HepG2 (cell line): Measurements from ENCODE around the gene AAR2. TPM values are rescaled to one million over a fixed set of nuclear protein-coding genes. Genes with fewer than 3 reads are reported as not detected.

Source experiments
- ATAC-seq: fragments of 200-7000 bp; cut with Tn5 transposase; 3 replicates; pipeline ENCODE4 v1.9.1; 2020; ENCODE audit warnings: mild to moderate bottlenecking, moderate library complexity
- BruUV-seq: library from RNA; stranded (reverse); fragments of 400-500 nt; replicated peaks from 2 replicates; lab custom pipeline; 2021; lab: Mats Ljungman, UMichigan
- CTCF ChIA-PET: fragments of 300-600 bp; formaldehyde crosslinking; extraction: SDS; loops from one replicate; lab custom pipeline; 2021; ENCODE audit warnings: low total read pairs, inconsistent platforms, low intra/inter-chr PET ratio; lab: Yijun Ruan, JAX
- POLR2A ChIA-PET: fragments of 350-600 bp; sonication (Branson Sonifier 250); formaldehyde crosslinking; loops from one replicate; lab custom pipeline; 2020; ENCODE audit warnings: antibody characterized with exemption, inconsistent platforms; lab: Yijun Ruan, JAX
- DNase-seq: peaks from one replicate; pipeline ENCODE4 v3.0.0-alpha.2; 2015; ENCODE audit warnings: low spot score
- FAIRE-seq: peaks from 3 replicates; lab custom pipeline; 2011; peaks lifted over from hg19 to GRCh38; lab: Jason Lieb, UNC
- H2AFZ ChIP-seq: one replicate; pipeline ENCODE4 v1.6.1; 2011; ENCODE audit warnings: low read length, inconsistent platforms
- H3K27ac ChIP-seq: fragments of 300-600 bp; 3 replicates; pipeline ENCODE4 v1.8.0; 2011; ENCODE audit warnings: mixed run types, mild to moderate bottlenecking, mixed read lengths, low read length, inconsistent platforms; ENCODE audit not compliant: insufficient read depth; ENCODE audit errors: extremely low read length
- H3K27me3 ChIP-seq, 2 experiments: fragments of 200-600 bp in 1 of 2; 2 replicates in 1 of 2; 3 replicates in 1 of 2; pipeline versions ENCODE4 v1.6.0 to v1.8.0; 2011; ENCODE audit warnings: low read length in 2 of 2, mild to moderate bottlenecking in 2 of 2, moderate library complexity in 2 of 2, inconsistent platforms in 1 of 2; ENCODE audit not compliant: insufficient read depth in 2 of 2, control insufficient read depth in 1 of 2
- H3K36me3 ChIP-seq, 2 experiments: fragments of 200-600 bp in 1 of 2; replicated peaks in 1 of 2; 2 replicates in 1 of 2; 3 replicates in 1 of 2; pipeline versions ENCODE4 v1.5.1 to v1.8.0; 2011; ENCODE audit warnings: low read length in 2 of 2, inconsistent platforms in 1 of 2; ENCODE audit not compliant: insufficient read depth in 2 of 2, control insufficient read depth in 1 of 2
- H3K4me1 ChIP-seq: 2 replicates; pipeline ENCODE4 v1.5.1; 2012; ENCODE audit warnings: low read length, inconsistent platforms; ENCODE audit not compliant: insufficient read depth
- H3K4me2 ChIP-seq: 2 replicates; pipeline ENCODE4 v1.6.0; 2011; ENCODE audit warnings: low read depth, low read length, inconsistent platforms
- H3K4me3 ChIP-seq, 3 experiments: fragments of 200-600 bp in 1 of 3; sonication (generic), shearing (Covaris generic) in 1 of 3; replicated peaks in 1 of 3; 2 replicates each; pipeline ENCODE4 v1.5.1; 2011 to 2016; ENCODE audit warnings: low read length in 3 of 3, inconsistent platforms in 2 of 3, low read depth in 2 of 3, mild to moderate bottlenecking in 2 of 3, control low read depth in 1 of 3, mixed read lengths in 1 of 3; ENCODE audit not compliant: insufficient read depth in 1 of 3
- H3K79me2 ChIP-seq: one replicate; pipeline ENCODE4 v1.6.1; 2011; ENCODE audit warnings: low read length, inconsistent platforms; ENCODE audit not compliant: insufficient read depth
- H3K9ac ChIP-seq: 2 replicates; pipeline ENCODE4 v1.6.0; 2011; ENCODE audit warnings: mild to moderate bottlenecking, low read depth, low read length, inconsistent platforms; ENCODE audit not compliant: insufficient read depth
- H3K9me3 ChIP-seq: 2 replicates; pipeline ENCODE4 v1.5.1; 2012; ENCODE audit warnings: mild to moderate bottlenecking, low read length
- H4K20me1 ChIP-seq: 2 replicates; pipeline ENCODE4 v1.6.0; 2011; ENCODE audit warnings: inconsistent platforms, mild to moderate bottlenecking, low read length, moderate library complexity; ENCODE audit not compliant: insufficient read depth
- CEBPG ChIP-seq: IDR thresholded peaks from 2 replicates; pipeline ENCODE4 v1.6.1; 2016
- CSRNP1 ChIP-seq: sonication (generic); formaldehyde crosslinking; IDR thresholded peaks from 2 replicates; pipeline ENCODE4 v1.8.1; 2023; ENCODE audit warnings: mild to moderate bottlenecking, missing genetic modification reagents
- LCORL ChIP-seq, 2 experiments: fragments of 450-650 bp in 1 of 2; sonication (generic) in 1 of 2; formaldehyde crosslinking in 1 of 2; IDR thresholded peaks; 2 replicates each; pipeline versions ENCODE4 v1.5.0 to v1.6.1; 2017 to 2020; ENCODE audit warnings: antibody characterized with exemption in 1 of 2, missing genetic modification reagents in 1 of 2
- MBNL3 ChIP-seq: fragments of 250-450 bp; sonication (Bioruptor Pico); conservative IDR thresholded peaks from 2 replicates; pipeline ENCODE4 v1.8.0; 2022; ENCODE audit warnings: mild to moderate bottlenecking, inconsistent platforms
- MED13 ChIP-seq: sonication (generic); formaldehyde crosslinking; IDR thresholded peaks from 2 replicates; pipeline ENCODE4 v1.5.0; 2020; ENCODE audit warnings: missing genetic modification reagents
- NR2F6 ChIP-seq, 2 experiments: IDR thresholded peaks; 2 replicates each; pipeline ENCODE4 v1.6.1; 2016; ENCODE audit warnings: antibody characterized with exemption in 1 of 2, mild to moderate bottlenecking in 1 of 2
- STAT6 ChIP-seq: sonication (generic); formaldehyde crosslinking; IDR thresholded peaks from 2 replicates; pipeline ENCODE4 v1.4.0; 2020; ENCODE audit warnings: missing genetic modification reagents, mild to moderate bottlenecking, borderline replicate concordance
- TRIM22 ChIP-seq: fragments of 450-650 bp; IDR thresholded peaks from 2 replicates; pipeline ENCODE4 v1.6.1; 2017
- ZNF263 ChIP-seq: sonication (generic); formaldehyde crosslinking; IDR thresholded peaks from 2 replicates; pipeline ENCODE4 v1.4.0; 2020; ENCODE audit warnings: missing genetic modification reagents
- ZNF296 ChIP-seq: sonication (generic); formaldehyde crosslinking; conservative IDR thresholded peaks from 2 replicates; pipeline ENCODE4 v1.5.0; 2020; ENCODE audit warnings: mild to moderate bottlenecking, missing genetic modification reagents
- ZNF777 ChIP-seq: sonication (generic); formaldehyde crosslinking; IDR thresholded peaks from 2 replicates; pipeline ENCODE4 v1.4.0; 2020; ENCODE audit warnings: missing genetic modification reagents
- WGBS: methylation state at CpG from one replicate; pipeline ENCODE4 v1.1.6; 2017; ENCODE audit warnings: low lambda C conversion rate; 5-methylcytosine and 5-hydroxymethylcytosine counted together
- in situ Hi-C: cut with HindIII; loops from 2 replicates; pipeline ENCODE4 v1.10.0; 2017; ENCODE audit warnings: low pct_unique_long_range_greater_than_20kb; ENCODE audit not compliant: extremely low pct_ligation_motif_present
- intact Hi-C: fragments of 100-400 bp; cut with micrococcal nuclease; formaldehyde crosslinking; loops from one replicate; pipeline ENCODE4 v1.10.0; 2022; ENCODE audit not compliant: unreplicated experiment
- polyA plus RNA-seq, 8 experiments: library from polyadenylated mRNA; depleted of rRNA in 3 of 8; stranded (reverse) in 7 of 8; unstranded in 1 of 8; fragments of >200 nt; fragmentation: Illumina TruSeq in 4 of 8; extraction: Trizol in 4 of 8; gene quantifications; 2 replicates each; pipeline versions ENCODE4 v1.2.1 to v1.2.3, GENCODE V29; 2011 to 2016; ENCODE audit warnings: low read depth in 4 of 8, missing spikeins in 1 of 8, mixed read lengths in 1 of 8; ENCODE audit not compliant: insufficient read depth in 1 of 8
- total RNA-seq, 5 experiments: library from RNA; depleted of rRNA; stranded (reverse); fragments of >200 nt; fragmentation: Illumina TruSeq; extraction: Trizol; gene quantifications; 2 replicates each; pipeline ENCODE4 v1.2.3, GENCODE V29; 2016; ENCODE audit warnings: low read depth in 1 of 5

The AAR2 gene
- total and polyA plus RNA-seq, 2 of the 13 experiments (the other 11 are each of a cell fraction or from before 2014, with no cell fraction given), result 45.2 to 46.2 TPM

GRCh38 chr20:36273414-36274180 is 37.3 kb downstream of the AAR2 start (continued):
- TF ChIP-seq LCORL (IDR thresholded peaks at IDR 0.05), result no peak
- no peak for TF ChIP-seq LCORL (CRISPR knock-in tag; IDR thresholded peaks at IDR 0.05)
- TF ChIP-seq MBNL3 (CRISPR knock-in tag), result no peak
- TF ChIP-seq CEBPG (CRISPR knock-in tag), result peak; percentile 35; the same call in 1 of the 2 replicates

- ATAC-seq, result no peak
- no peak for FAIRE-seq
- Histone ChIP-seq H3K27me3 (peaks cover 0 to 24% of the 10 kb centered on the region in 2 experiments; a peak in 3 of 5 replicates), H3K36me3 (no peaks in the 10 kb centered on the region), H3K9me3 (no peaks in the 10 kb centered on the region), H3K4me2 (no peak overlapping the region), H2AFZ (no peak overlapping the region), H3K27ac (no peak overlapping the region), H3K4me3 (no peak overlapping the region), H3K4me1 (peaks cover 30% of the 10 kb centered on the region), H3K79me2 (peaks cover 3% of the 10 kb centered on the region), H3K9ac (no peak overlapping the region), H4K20me1 (no peaks in the 10 kb centered on the region)
- WGBS, result 47% methylated on average over 20 of the region's 20 CpGs
- no TSS peak for BruUV-seq
- in situ Hi-C loops (no loop called here), intact Hi-C loops (loop anchor here (10.0 kb wide), 1 partner anchor 120 kb away; no protein-coding TSS in a partner anchor)
- ChIA-PET CTCF (no interaction called here), POLR2A (no interaction called here)
- no peak for DNase-seq
- no peak for TF ChIP-seq STAT6
- TF ChIP-seq TRIM22, result no peak
- no peak for TF ChIP-seq MED13 (CRISPR knock-in tag)
- no peak for TF ChIP-seq CSRNP1 (CRISPR knock-in tag)
- TF ChIP-seq ZNF777, result no peak
- no peak for TF ChIP-seq ZNF296 (CRISPR knock-in tag)
- TF ChIP-seq NR2F6 (IDR thresholded peaks at IDR 0.05), result peak; percentile 37; the same call in 1 of the 2 replicates
- TF ChIP-seq NR2F6 (CRISPR knock-in tag; IDR thresholded peaks at IDR 0.05), result no peak
- TF ChIP-seq ZNF263 (CRISPR knock-in tag), result no peak
Measured at GRCh38 chr20:36274181-36274841, 38.0 kb downstream of the AAR2 start.
